ENCODE measurements around the gene TECTA.
A peak's percentile ranks its signal among the peaks of the same experiment; 100 is the strongest.

Gene TECTA, protein sequence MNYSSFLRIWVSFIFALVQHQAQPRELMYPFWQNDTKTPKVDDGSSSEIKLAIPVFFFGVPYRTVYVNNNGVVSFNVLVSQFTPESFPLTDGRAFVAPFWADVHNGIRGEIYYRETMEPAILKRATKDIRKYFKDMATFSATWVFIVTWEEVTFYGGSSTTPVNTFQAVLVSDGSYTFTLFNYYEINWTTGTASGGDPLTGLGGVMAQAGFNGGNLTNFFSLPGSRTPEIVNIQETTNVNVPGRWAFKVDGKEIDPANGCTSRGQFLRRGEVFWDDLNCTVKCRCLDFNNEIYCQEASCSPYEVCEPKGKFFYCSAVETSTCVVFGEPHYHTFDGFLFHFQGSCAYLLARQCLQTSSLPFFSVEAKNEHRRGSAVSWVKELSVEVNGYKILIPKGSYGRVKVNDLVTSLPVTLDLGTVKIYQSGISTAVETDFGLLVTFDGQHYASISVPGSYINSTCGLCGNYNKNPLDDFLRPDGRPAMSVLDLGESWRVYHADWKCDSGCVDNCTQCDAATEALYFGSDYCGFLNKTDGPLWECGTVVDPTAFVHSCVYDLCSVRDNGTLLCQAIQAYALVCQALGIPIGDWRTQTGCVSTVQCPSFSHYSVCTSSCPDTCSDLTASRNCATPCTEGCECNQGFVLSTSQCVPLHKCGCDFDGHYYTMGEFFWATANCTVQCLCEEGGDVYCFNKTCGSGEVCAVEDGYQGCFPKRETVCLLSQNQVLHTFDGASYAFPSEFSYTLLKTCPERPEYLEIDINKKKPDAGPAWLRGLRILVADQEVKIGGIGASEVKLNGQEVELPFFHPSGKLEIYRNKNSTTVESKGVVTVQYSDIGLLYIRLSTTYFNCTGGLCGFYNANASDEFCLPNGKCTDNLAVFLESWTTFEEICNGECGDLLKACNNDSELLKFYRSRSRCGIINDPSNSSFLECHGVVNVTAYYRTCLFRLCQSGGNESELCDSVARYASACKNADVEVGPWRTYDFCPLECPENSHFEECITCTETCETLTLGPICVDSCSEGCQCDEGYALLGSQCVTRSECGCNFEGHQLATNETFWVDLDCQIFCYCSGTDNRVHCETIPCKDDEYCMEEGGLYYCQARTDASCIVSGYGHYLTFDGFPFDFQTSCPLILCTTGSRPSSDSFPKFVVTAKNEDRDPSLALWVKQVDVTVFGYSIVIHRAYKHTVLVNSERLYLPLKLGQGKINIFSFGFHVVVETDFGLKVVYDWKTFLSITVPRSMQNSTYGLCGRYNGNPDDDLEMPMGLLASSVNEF (N-terminal part only)

DNA sequence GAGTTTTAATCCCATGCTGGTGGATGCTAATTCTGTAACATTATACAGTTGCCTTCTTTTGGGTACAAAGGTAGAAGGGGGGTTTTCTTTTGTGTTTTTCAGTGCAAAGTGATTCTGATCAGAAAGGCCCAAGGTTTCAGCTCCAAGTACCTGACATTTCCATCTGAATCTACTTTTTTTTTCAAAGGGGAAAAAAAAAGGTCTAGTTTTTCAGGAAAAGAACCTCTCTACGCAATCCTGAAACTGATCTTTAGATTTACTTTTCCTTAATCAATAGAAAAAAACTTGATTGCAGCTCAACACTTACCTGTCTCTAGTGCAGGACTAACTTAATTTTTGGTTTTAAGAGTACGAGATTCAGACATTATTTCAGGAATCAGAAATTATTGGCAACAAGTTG lies at the start of gene TECTA:
Gene TECTA, plus strand, starts transcription at position 301 of the 400 bp plus-strand sequence. CDS start 1,423 bp downstream, outside the sequence.
- no peak for DNase-seq

DNA sequence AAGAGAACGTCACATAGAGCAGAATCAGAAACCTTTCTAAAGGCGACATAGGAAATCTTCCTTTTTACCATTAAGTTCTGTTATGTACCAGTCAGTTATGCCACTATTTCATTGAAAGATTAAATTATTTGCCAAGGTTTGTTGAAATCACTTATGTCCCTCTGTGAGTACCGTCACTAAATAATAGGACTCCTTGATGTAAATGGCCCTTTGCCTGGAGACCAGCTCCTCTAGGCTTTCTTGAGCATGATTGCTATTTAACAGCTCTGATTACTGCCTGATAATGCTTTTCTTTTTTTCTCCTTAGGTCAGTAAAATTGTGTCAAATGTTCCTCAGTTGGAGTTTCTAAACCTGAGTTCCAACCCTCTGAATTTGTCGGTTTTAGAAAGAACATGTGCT lies 47.8 kb upstream of the TECTA start:
- DNase-seq = no peak

DNA sequence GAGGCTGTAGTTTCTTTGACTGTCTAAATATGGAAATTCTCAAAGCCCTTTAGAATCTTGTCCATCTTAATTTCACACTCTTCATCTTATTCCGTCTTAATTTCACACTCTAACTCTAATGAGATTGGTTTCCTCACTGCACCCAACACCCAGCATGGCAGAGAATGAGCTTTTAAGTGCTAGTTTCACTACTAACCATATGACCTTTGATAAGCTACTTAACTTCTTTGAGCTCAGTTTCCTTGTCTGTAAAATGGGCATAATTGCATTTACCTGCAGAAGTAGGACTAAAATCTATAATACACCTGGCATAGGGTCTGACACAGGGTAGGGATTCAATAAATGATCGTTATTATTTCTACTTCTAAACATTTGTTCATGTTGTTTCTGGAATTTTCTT lies 46.8 kb upstream of the TECTA start:
- no peak for DNase-seq

DNA sequence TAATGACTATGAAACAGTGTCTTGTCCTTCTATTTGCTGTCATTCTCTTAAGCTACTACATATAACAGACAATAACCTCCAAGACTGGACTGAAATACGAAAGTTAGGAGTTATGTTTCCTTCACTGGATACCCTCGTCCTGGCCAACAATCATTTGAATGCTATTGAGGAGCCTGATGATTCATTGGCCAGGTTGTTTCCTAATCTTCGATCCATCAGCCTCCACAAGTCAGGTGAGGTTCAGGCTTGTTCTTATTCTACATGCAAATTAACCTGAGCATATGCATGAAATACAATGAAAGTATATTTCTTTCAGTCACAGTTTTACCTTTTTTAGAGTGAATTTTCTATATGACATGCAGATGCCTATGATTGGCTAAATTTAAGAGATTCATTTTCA lies 46.0 kb upstream of the TECTA start:
- DNase-seq = no peak

GRCh38 chr11:121057922-121058321 lies 43.1 kb upstream of the TECTA start:
- no peak for DNase-seq

DNA sequence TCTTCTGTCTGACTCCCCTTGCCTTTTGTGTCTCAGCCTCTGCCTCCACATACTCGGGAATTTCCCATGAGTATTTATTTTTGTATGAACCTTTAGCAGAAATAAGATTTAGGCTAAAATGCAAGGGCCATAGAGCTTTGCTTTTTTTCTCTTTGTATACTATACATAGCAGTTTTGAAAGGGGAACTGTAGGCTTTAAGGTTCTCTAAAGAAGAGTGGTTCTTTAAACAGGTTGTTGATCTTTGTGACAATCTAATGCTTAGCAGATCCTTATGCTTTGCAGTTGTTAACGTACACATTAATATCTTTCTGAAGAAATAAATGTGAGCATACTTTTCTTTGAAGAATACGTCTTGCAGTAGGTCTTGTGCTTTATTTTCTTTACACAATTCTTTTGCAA lies 42.1 kb upstream of the TECTA start:
- DNase-seq = no peak

DNA sequence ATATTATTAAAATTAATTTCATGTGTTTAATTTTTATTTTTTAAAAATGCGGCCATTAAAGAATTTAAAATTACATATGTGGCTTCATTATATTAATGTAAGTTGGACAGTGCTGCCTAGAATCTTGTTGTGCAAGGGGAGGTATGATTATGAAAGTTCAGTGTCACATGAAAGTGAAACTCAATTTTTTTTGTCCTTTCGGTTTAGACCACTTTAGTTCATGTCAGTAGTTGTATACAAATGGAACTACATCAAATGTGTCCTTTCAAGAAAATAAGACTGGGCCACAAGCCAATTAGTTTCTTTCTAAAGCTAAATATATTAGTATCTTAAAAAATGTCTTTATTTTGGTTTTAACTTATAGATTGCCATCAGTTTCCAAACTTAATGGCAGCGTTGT lies 41.4 kb upstream of the TECTA start:
- DNase-seq = no peak

GRCh38 chr11:121063728-121064127 lies 37.3 kb upstream of the TECTA start:
- DNase-seq = no peak

DNA sequence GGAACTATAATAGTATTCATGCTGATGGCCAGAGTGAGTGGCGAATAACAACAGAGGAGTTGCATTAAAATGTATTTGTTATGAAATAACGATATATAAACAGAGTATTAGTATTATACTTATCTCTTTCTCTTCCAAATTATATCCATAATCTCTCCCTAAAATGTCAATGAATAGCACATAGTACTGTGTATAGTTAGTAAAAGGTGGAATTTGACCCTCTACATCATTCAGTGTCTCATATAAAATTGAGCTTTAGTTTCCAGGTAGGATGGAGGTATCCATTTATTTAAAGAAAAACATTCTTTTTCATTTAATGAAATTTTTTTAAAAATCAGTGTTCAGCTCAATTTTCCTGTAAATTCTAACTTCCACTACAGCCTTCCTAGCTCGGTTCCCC lies 34.4 kb upstream of the TECTA start:
- DNase-seq = no peak

DNA sequence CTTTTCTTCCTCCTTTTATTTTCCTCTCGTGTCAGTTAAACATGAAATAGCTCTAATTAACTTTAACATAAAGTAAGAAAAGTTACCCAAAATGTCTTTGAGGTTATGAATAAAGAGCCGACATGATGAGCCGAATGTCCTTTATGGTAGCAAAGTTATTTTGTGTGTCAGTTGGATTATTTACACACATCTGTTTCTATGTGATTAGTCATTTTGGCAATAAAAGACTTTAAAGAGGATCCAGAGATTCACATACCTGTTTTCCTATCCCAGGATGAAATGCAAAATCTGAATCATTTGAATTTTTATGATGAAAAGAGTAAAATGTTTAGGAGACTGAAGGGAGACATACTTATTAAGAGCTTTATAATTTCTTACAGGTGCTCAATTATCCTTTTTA lies 34.0 kb upstream of the TECTA start:
- no peak for DNase-seq

DNA sequence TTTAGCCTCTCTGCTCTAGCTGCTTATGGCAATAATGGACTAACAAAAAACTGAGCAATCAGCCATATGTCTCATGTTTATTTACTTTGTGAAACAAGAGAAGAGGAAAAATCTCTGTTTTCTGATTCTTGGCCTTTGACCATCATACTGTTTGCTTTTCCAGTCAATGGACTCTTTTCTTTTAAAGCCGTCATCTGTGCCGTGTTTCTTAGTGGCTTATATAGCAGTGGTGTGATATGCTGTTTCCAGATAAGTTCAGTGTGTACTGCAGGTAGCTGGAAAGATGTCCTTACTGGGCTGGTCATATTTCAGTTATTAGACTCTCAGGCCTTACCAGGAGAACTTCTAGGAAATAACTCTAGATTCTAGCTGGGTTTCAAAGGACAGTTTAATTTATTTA lies 33.6 kb upstream of the TECTA start:
- peak; percentile 18 for DNase-seq

GRCh38 chr11:121067962-121068647 lies 32.9 kb upstream of the TECTA start:
- no peak for DNase-seq

GRCh38 chr11:121068787-121069186 lies 32.3 kb upstream of the TECTA start:
- DNase-seq = no peak

GRCh38 chr11:121070951-121071845 lies 29.8 kb upstream of the TECTA start:
- no peak for DNase-seq

DNA sequence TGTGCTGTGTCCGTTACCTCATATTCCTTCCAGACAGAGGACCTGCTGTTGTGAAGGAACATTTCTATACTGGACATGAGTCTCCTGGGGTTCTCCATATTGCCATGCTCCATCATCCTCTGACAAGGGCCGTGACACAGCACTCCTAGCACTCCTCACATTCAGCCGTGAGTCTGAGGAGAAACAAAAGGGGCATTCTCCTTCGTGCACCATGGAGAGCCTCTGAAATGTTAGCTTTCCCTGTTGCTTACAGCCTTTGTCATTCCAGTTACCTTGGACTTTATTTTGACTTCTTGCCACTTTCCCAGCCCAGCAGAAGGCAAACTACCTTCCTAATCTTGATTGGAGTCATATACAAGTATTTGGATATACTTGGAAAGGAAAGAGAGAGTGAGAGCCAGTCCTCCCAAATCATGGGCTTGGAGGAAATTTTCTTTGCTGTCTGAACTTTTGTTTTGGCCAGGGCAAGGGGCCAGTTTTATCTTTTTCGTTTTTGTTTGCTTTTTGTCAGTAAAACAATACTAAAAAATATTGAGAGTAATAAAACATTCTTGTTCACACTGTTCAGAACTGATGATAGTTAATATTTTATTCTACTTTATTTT lies 29.1 kb upstream of the TECTA start:
- no peak for DNase-seq

DNA sequence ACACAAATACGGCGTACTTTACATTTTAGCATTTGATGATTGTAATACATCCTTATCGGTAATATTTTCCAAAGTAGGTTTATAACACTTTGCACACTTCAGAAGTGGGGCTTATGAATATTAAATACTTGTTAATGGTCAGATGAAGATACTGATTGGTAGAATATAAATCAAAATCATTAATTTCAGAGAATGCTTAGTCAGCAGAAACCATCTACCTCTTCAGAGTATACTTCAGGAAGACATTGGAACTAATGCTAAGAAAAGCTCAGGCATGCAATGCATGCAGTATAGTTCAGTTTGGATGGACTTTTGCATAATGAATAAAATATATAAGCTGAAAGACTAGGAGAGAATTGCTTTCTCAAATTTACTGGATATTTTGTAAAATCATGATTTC lies 19.7 kb upstream of the TECTA start:
- no peak for DNase-seq

GRCh38 chr11:121082219-121082618 lies 18.8 kb upstream of the TECTA start:
- no peak for DNase-seq

DNA sequence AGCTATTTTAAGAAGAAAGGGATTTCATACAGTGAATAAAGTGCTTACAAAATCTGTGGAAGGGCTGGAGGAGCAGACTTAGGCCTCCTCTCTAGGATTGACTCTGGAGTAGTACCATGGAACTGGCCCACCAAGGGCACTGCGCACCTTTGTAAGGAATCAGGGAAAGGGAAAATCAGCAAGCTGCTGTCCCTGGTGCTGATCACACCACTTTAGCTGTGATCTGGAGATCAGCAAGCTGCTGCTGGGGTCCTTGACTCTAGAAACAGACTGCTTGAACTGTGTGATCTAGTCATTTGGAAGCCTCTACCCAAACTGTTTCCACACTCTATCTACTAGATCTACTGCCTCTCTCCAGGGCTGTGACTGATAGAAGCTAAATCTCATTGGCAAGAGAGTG lies 18.4 kb upstream of the TECTA start:
- DNase-seq = no peak

GRCh38 chr11:121086866-121087265 lies 14.2 kb upstream of the TECTA start:
- no peak for DNase-seq

GRCh38 chr11:121089566-121089965 lies 11.5 kb upstream of the TECTA start:
- DNase-seq = no peak

- no peak for DNase-seq
These were observed 10.8 kb upstream of the TECTA start for GRCh38 chr11:121090145-121090721.
